HEK293 (cell line): Measurements from ENCODE around the gene SHROOM4.

Experiments
- HOXC10 ChIP-seq: sonication (generic); formaldehyde crosslinking; IDR thresholded peaks from 2 replicates; pipeline ENCODE4 v1.8.1; 2023; ENCODE audit warnings: mild to moderate bottlenecking, missing genetic modification reagents
- ZBTB1 ChIP-seq: fragments of 450-650 bp; formaldehyde crosslinking; IDR thresholded peaks from 2 replicates; pipeline ENCODE4 v1.5.1; 2016; ENCODE audit warnings: missing biosample characterization, missing genetic modification characterization
- ZNF174 ChIP-seq: fragments of 450-650 bp; formaldehyde crosslinking; IDR thresholded peaks from 2 replicates; pipeline ENCODE4 v1.5.0; 2017; ENCODE audit warnings: missing biosample characterization, mild to moderate bottlenecking, missing genetic modification characterization
- ZNF223 ChIP-seq: fragments of 450-650 bp; formaldehyde crosslinking; IDR thresholded peaks from 2 replicates; pipeline ENCODE4 v1.5.1; 2016; ENCODE audit warnings: missing biosample characterization, missing genetic modification characterization
- ZNF292 ChIP-seq: fragments of 450-650 bp; formaldehyde crosslinking; IDR thresholded peaks from 2 replicates; pipeline ENCODE4 v1.5.1; 2016; ENCODE audit warnings: low read depth, missing biosample characterization, missing genetic modification characterization, borderline replicate concordance
- ZNF791 ChIP-seq: fragments of 450-650 bp; formaldehyde crosslinking; IDR thresholded peaks from 2 replicates; pipeline ENCODE4 v1.5.1; 2016; ENCODE audit warnings: missing biosample characterization, missing genetic modification characterization
- TF ChIP-seq, protein P1 (sequence below): fragments of 450-650 bp; formaldehyde crosslinking; optimal IDR thresholded peaks from 2 replicates; pipeline ENCODE3; 2016; ENCODE audit warnings: missing biosample characterization, mild to moderate bottlenecking, missing genetic modification characterization
- TF ChIP-seq, protein P2 (sequence below): fragments of 450-650 bp; formaldehyde crosslinking; IDR thresholded peaks from 2 replicates; pipeline ENCODE4 v1.5.1; 2016; ENCODE audit warnings: missing biosample characterization, missing genetic modification characterization
- TF ChIP-seq, protein P3 (sequence below): fragments of 450-650 bp; formaldehyde crosslinking; IDR thresholded peaks from 2 replicates; pipeline ENCODE4 v1.5.1; 2016; ENCODE audit warnings: missing biosample characterization, missing genetic modification characterization, low read depth
- TF ChIP-seq, protein P4 (sequence below): fragments of 450-650 bp; formaldehyde crosslinking; IDR thresholded peaks from 2 replicates; pipeline ENCODE4 v1.5.1; 2016; ENCODE audit warnings: missing biosample characterization, missing genetic modification characterization
- TF ChIP-seq, protein P5 (sequence below): fragments of 450-650 bp; formaldehyde crosslinking; IDR thresholded peaks from 2 replicates; pipeline ENCODE4 v1.5.1; 2016; ENCODE audit warnings: missing biosample characterization, missing genetic modification characterization
- TF ChIP-seq, protein P6 (sequence below): fragments of 450-650 bp; formaldehyde crosslinking; IDR thresholded peaks from 2 replicates; pipeline ENCODE4 v1.5.1; 2016; ENCODE audit warnings: missing biosample characterization, missing genetic modification characterization

DNA sequence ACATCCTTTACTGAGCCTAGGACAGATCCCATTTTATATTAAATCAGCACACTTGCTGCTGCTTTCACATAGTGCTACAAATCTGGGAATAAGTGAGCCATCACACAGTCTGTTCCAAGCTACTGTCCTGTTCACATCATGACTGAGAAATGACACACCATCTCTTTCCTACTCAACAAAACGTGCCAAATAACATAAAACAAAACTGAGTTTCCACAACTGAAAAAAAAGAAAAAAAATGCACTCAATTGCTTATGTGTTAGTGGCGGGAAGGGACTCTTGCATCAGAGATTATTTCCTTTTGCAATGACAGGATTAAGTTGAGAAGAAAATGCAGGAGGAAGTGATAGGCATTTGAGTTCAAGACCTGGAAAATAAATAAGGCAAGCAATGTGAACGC lies 109.0 kb downstream of the SHROOM4 start:
- TF ChIP-seq ZNF223 (tag by site-specific recombination) (no peak), ZBTB1 (tag by site-specific recombination) (no peak), ZNF292 (tag by site-specific recombination) (no peak), ZNF791 (no peak), ZNF174 (tag by site-specific recombination) (no peak), HOXC10 (CRISPR knock-in tag) (no peak)
- TF ChIP-seq, protein P1, sequence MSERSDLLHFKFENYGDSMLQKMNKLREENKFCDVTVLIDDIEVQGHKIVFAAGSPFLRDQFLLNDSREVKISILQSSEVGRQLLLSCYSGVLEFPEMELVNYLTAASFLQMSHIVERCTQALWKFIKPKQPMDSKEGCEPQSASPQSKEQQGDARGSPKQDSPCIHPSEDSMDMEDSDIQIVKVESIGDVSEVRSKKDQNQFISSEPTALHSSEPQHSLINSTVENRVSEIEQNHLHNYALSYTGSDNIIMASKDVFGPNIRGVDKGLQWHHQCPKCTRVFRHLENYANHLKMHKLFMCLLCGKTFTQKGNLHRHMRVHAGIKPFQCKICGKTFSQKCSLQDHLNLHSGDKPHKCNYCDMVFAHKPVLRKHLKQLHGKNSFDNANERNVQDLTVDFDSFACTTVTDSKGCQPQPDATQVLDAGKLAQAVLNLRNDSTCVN (tag by site-specific recombination): no peak
- TF ChIP-seq, protein P2, sequence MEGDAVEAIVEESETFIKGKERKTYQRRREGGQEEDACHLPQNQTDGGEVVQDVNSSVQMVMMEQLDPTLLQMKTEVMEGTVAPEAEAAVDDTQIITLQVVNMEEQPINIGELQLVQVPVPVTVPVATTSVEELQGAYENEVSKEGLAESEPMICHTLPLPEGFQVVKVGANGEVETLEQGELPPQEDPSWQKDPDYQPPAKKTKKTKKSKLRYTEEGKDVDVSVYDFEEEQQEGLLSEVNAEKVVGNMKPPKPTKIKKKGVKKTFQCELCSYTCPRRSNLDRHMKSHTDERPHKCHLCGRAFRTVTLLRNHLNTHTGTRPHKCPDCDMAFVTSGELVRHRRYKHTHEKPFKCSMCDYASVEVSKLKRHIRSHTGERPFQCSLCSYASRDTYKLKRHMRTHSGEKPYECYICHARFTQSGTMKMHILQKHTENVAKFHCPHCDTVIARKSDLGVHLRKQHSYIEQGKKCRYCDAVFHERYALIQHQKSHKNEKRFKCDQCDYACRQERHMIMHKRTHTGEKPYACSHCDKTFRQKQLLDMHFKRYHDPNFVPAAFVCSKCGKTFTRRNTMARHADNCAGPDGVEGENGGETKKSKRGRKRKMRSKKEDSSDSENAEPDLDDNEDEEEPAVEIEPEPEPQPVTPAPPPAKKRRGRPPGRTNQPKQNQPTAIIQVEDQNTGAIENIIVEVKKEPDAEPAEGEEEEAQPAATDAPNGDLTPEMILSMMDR: no peak
- TF ChIP-seq, protein P3, sequence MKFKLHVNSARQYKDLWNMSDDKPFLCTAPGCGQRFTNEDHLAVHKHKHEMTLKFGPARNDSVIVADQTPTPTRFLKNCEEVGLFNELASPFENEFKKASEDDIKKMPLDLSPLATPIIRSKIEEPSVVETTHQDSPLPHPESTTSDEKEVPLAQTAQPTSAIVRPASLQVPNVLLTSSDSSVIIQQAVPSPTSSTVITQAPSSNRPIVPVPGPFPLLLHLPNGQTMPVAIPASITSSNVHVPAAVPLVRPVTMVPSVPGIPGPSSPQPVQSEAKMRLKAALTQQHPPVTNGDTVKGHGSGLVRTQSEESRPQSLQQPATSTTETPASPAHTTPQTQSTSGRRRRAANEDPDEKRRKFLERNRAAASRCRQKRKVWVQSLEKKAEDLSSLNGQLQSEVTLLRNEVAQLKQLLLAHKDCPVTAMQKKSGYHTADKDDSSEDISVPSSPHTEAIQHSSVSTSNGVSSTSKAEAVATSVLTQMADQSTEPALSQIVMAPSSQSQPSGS (tag by site-specific recombination): no peak
- TF ChIP-seq, protein P4, sequence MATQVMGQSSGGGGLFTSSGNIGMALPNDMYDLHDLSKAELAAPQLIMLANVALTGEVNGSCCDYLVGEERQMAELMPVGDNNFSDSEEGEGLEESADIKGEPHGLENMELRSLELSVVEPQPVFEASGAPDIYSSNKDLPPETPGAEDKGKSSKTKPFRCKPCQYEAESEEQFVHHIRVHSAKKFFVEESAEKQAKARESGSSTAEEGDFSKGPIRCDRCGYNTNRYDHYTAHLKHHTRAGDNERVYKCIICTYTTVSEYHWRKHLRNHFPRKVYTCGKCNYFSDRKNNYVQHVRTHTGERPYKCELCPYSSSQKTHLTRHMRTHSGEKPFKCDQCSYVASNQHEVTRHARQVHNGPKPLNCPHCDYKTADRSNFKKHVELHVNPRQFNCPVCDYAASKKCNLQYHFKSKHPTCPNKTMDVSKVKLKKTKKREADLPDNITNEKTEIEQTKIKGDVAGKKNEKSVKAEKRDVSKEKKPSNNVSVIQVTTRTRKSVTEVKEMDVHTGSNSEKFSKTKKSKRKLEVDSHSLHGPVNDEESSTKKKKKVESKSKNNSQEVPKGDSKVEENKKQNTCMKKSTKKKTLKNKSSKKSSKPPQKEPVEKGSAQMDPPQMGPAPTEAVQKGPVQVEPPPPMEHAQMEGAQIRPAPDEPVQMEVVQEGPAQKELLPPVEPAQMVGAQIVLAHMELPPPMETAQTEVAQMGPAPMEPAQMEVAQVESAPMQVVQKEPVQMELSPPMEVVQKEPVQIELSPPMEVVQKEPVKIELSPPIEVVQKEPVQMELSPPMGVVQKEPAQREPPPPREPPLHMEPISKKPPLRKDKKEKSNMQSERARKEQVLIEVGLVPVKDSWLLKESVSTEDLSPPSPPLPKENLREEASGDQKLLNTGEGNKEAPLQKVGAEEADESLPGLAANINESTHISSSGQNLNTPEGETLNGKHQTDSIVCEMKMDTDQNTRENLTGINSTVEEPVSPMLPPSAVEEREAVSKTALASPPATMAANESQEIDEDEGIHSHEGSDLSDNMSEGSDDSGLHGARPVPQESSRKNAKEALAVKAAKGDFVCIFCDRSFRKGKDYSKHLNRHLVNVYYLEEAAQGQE: no peak
- TF ChIP-seq, protein P5, sequence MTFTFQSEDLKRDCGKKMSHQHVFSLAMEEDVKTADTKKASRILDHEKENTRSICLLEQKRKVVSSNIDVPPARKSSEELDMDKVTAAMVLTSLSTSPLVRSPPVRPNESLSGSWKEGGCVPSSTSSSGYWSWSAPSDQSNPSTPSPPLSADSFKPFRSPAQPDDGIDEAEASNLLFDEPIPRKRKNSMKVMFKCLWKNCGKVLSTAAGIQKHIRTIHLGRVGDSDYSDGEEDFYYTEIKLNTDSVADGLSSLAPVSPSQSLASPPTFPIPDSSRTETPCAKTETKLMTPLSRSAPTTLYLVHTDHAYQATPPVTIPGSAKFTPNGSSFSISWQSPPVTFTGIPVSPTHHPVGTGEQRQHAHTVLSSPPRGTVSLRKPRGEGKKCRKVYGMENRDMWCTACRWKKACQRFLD: no peak
- TF ChIP-seq, protein P6, sequence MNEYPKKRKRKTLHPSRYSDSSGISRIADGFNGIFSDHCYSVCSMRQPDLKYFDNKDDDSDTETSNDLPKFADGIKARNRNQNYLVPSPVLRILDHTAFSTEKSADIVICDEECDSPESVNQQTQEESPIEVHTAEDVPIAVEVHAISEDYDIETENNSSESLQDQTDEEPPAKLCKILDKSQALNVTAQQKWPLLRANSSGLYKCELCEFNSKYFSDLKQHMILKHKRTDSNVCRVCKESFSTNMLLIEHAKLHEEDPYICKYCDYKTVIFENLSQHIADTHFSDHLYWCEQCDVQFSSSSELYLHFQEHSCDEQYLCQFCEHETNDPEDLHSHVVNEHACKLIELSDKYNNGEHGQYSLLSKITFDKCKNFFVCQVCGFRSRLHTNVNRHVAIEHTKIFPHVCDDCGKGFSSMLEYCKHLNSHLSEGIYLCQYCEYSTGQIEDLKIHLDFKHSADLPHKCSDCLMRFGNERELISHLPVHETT (tag by site-specific recombination): no peak
